WERI-Rb-1 (cell line): Measurements from ENCODE around the gene OR10G3.

ENCODE experiments used
- DNase-seq: peaks from one replicate; pipeline ENCODE4 v3.0.0-alpha.2; 2020
- H3K27ac ChIP-seq: fragments of 250-450 bp; sonication (Bioruptor Pico); 2 replicates; pipeline ENCODE4 v1.5.1; 2020; ENCODE audit warnings: mild to moderate bottlenecking, moderate library complexity
- H3K27me3 ChIP-seq: fragments of 250-450 bp; sonication (Bioruptor Pico); 2 replicates; pipeline ENCODE4 v1.5.1; 2021; ENCODE audit warnings: mild to moderate bottlenecking, low read depth, moderate library complexity; ENCODE audit not compliant: insufficient read depth, severe bottlenecking
- H3K36me3 ChIP-seq: fragments of 250-450 bp; sonication (Bioruptor Pico); 2 replicates; pipeline ENCODE4 v1.5.1; 2020; ENCODE audit warnings: mild to moderate bottlenecking, moderate library complexity
- H3K4me3 ChIP-seq: 2 replicates; pipeline ENCODE4 v1.5.1; 2011; ENCODE audit warnings: low read depth, mild to moderate bottlenecking, control low read depth, low read length
- H3K9me3 ChIP-seq: fragments of 250-450 bp; sonication (Bioruptor Pico); 2 replicates; pipeline ENCODE4 v1.5.1; 2021; ENCODE audit warnings: mild to moderate bottlenecking, moderate library complexity; ENCODE audit not compliant: severe bottlenecking
- CTCF ChIP-seq: IDR thresholded peaks from 2 replicates; pipeline ENCODE4 v1.5.1; 2011; ENCODE audit warnings: low read depth, mild to moderate bottlenecking, control low read depth, inconsistent platforms, low read length

OR10G3 gene

GRCh38 chr14:21520767-21521166, 59.1 kb downstream of the OR10G3 start:
- Histone ChIP-seq H3K27me3 (no peaks in the 10 kb centered on the region), H3K4me3 (no peak overlapping the region), H3K9me3 (no peaks in the 10 kb centered on the region), H3K27ac (no peak overlapping the region), H3K36me3 (peaks cover 41% of the 10 kb centered on the region)
- DNase-seq = no peak
- TF ChIP-seq CTCF = no peak

- no peak for TF ChIP-seq CTCF
- Histone ChIP-seq H3K9me3 (no peaks in the 10 kb centered on the region), H3K27me3 (no peaks in the 10 kb centered on the region), H3K4me3 (peak overlapping the region; percentile 12; the same call in 1 of the 2 replicates), H3K36me3 (peaks cover 26% of the 10 kb centered on the region), H3K27ac (peak overlapping the region; percentile 44)
- DNase-seq = peak; percentile 69
These were observed 61.2 kb downstream of the OR10G3 start for GRCh38 chr14:21518725-21519124.
